AG10803 (cell line): ENCODE results near the gene HIPK2.

Experiments used
- DNase-seq: peaks from one replicate; pipeline ENCODE4 v3.0.0; 2010; ENCODE audit warnings: low read depth
- H3K4me3 ChIP-seq: 2 replicates; pipeline ENCODE4 v1.5.1; 2011; ENCODE audit warnings: mild to moderate bottlenecking, low read length, control low read depth
- CTCF ChIP-seq: conservative IDR thresholded peaks from 2 replicates; pipeline ENCODE4 v1.5.1; 2011; ENCODE audit warnings: mild to moderate bottlenecking, low read length, control low read depth, inconsistent platforms

Gene HIPK2

GRCh38 chr7:139748373-139748765 is 29.4 kb downstream of the HIPK2 start:
- no peak for DNase-seq
- TF ChIP-seq CTCF = no peak

GRCh38 chr7:139747662-139748372 is 30.0 kb downstream of the HIPK2 start:
- no peak for TF ChIP-seq CTCF
- H3K4me3 ChIP-seq = no peak overlapping the region
- DNase-seq = no peak

More at GRCh38 chr7:139748373-139748765, 29.4 kb downstream of the HIPK2 start:
- H3K4me3 ChIP-seq = no peak overlapping the region

DNA sequence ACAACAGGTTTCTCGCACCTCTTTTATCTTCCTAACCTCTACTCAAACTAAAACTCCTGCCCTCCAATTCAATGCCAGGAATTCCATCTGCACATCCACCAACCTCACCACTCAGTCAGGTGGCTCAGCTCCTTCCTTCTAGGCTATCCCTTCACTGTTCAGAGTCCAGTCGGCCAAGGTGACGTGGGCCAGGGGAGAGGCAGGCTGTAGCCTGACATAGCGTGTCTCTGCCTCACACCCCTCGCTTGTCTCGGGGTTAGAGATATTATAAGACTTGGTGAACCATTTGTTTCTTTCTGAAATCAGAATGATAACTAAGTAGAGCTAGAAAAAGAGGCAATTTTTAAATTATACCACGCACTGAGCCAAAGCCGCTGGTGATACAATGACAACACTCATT is 31.1 kb downstream of the HIPK2 start:
- no peak for TF ChIP-seq CTCF
- DNase-seq = no peak
- H3K4me3 ChIP-seq = no peak overlapping the region

- DNase-seq = peak; percentile 12
- no peak overlapping the region for H3K4me3 ChIP-seq
- no peak for TF ChIP-seq CTCF
Observed at GRCh38 chr7:139745678-139746143, 32.1 kb downstream of the HIPK2 start.

DNA sequence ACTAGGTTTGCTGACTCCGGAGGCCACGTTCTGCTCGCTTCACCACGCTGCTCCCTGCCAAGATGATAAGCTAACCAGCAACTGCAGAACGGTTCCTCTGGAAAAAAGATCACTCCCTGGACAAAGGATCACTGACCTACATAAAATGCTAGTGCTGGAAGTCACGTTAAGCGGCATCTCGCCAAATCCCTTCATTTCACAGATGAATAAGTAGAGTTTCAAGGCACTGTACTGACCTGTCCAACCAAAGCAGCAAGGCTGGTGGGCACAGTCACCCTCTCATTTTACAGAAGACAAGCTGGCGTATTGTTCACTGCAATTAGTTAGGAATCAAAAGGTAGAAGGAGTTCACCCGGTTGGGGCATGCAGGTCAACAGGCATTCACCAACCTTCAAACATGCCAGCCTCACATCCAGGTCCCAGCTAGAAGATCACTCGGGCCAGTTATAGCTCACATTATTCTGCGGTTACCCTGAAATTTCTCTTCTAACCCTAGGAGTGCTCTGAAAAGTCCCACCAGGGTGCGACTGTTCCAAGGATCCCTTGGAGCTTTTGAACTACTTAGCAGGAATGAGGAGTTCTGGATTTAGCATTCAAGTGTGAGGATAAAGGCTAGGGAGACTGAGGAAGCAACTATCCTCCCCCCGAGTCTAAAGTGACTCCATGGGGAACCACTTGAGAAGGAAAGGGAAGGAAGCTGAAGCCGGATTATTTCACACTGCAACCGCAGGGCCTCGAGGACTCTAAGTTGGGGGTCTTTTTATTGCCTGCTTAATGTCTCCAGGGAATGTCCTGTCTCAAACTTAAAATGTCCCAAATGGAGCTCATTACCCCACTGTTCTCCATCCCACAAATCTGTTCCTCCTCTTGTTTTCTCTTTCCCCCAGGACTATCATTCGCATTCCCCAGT is 32.8 kb downstream of the HIPK2 start:
- DNase-seq = no peak
- no peak for TF ChIP-seq CTCF
- H3K4me3 ChIP-seq = no peak overlapping the region

GRCh38 chr7:139743967-139744767 is 33.6 kb downstream of the HIPK2 start:
- DNase-seq = peak; percentile 27
- H3K4me3 ChIP-seq = no peak overlapping the region
- TF ChIP-seq CTCF = no peak
